SK-N-SH (cell line): ENCODE data around the gene PROSER3. TPM values are rescaled to one million over a fixed set of nuclear protein-coding genes. Genes with fewer than 3 reads are reported as not detected.

Experiments
- CTCF ChIA-PET: fragments of 300-600, 350-600 bp; formaldehyde crosslinking; extraction: SDS; loops from one replicate; lab custom pipeline; 2021; lab: Yijun Ruan, JAX
- POLR2A ChIA-PET: fragments of 350-600 bp; sonication (Branson Sonifier 250); formaldehyde crosslinking; extraction: SDS; loops from one replicate; lab custom pipeline; 2020; ENCODE audit warnings: antibody characterized with exemption, inconsistent platforms; lab: Yijun Ruan, JAX
- DNase-seq: peaks from one replicate; pipeline ENCODE4 v3.0.0; 2012
- H2AFZ ChIP-seq: fragments of 200-600 bp; sonication (generic); 2 replicates; pipeline ENCODE4 v1.8.1; 2016; ENCODE audit warnings: antibody characterized with exemption, mild to moderate bottlenecking, low read depth
- H3F3A ChIP-seq: fragments of 200-600 bp; sonication (generic); replicated peaks from 2 replicates; pipeline ENCODE3; 2016; ENCODE audit warnings: antibody characterized with exemption, mild to moderate bottlenecking; ENCODE audit not compliant: insufficient read depth
- H3K27ac ChIP-seq, 2 experiments: fragments of 200-500 bp in 1 of 2; fragments of 200-600 bp in 1 of 2; sonication (Bioruptor generic) in 1 of 2; sonication (generic), shearing (Covaris generic) in 1 of 2; 2 replicates each; pipeline versions ENCODE4 v1.5.1 to v1.6.1; 2014 to 2016; ENCODE audit warnings: low read depth in 2 of 2, inconsistent platforms in 1 of 2, low read length in 1 of 2, mild to moderate bottlenecking in 1 of 2, mixed read lengths in 1 of 2
- H3K27me3 ChIP-seq: fragments of 200-600 bp; sonication (generic), shearing (Covaris generic); 2 replicates; pipeline ENCODE4 v1.6.1; 2016; ENCODE audit warnings: mixed run types; ENCODE audit not compliant: insufficient read depth
- H3K36me3 ChIP-seq, 2 experiments: fragments of 200-500 bp in 1 of 2; fragments of 200-600 bp in 1 of 2; sonication (Bioruptor generic) in 1 of 2; sonication (generic) in 1 of 2; replicated peaks in 1 of 2; 2 replicates each; pipeline versions ENCODE3 to v1.5.1; 2014 to 2016; ENCODE audit warnings: low read length in 1 of 2, mild to moderate bottlenecking in 1 of 2; ENCODE audit not compliant: insufficient read depth in 2 of 2, control insufficient read depth in 1 of 2
- H3K4me1 ChIP-seq, 2 experiments: fragments of 200-500 bp in 1 of 2; fragments of 200-600 bp in 1 of 2; sonication (Bioruptor generic) in 1 of 2; sonication (generic), shearing (Covaris generic) in 1 of 2; 2 replicates each; pipeline versions ENCODE4 v1.5.1 to v1.6.1; 2014 to 2016; ENCODE audit warnings: low read depth in 1 of 2, low read length in 1 of 2, mixed run types in 1 of 2; ENCODE audit not compliant: insufficient read depth in 2 of 2, control insufficient read depth in 1 of 2
- H3K4me2 ChIP-seq: fragments of 200-600 bp; sonication (generic), shearing (Covaris generic); 2 replicates; pipeline ENCODE4 v1.6.1; 2017; ENCODE audit warnings: mixed run types
- H3K4me3 ChIP-seq, 2 experiments: fragments of 200-500 bp in 1 of 2; fragments of 200-600 bp in 1 of 2; sonication (Bioruptor generic) in 1 of 2; sonication (generic), shearing (Covaris generic) in 1 of 2; 2 replicates each; pipeline versions ENCODE4 v1.5.1 to v1.8.1; 2014 to 2016; ENCODE audit warnings: low read depth in 2 of 2, inconsistent platforms in 1 of 2, low read length in 1 of 2, mild to moderate bottlenecking in 1 of 2, mixed read lengths in 1 of 2, moderate library complexity in 1 of 2
- H3K79me2 ChIP-seq: fragments of 200-600 bp; sonication (generic); 2 replicates; pipeline ENCODE4 v1.8.1; 2017; ENCODE audit warnings: mild to moderate bottlenecking; ENCODE audit not compliant: insufficient read depth
- H3K9ac ChIP-seq: fragments of 200-600 bp; sonication (generic); 2 replicates; pipeline ENCODE4 v1.6.1; 2017; ENCODE audit warnings: mixed run types
- H3K9me2 ChIP-seq: fragments of 200-600 bp; sonication (generic); 2 replicates; pipeline ENCODE4 v1.6.1; 2017; ENCODE audit warnings: mixed run types
- H3K9me3 ChIP-seq: fragments of 200-600 bp; sonication (generic); 2 replicates; pipeline ENCODE4 v1.6.1; 2017; ENCODE audit warnings: mixed run types, mild to moderate bottlenecking, moderate library complexity
- H4K20me1 ChIP-seq: fragments of 200-600 bp; sonication (generic); 2 replicates; pipeline ENCODE4 v1.6.1; 2017; ENCODE audit warnings: mild to moderate bottlenecking, mixed run types; ENCODE audit not compliant: insufficient read depth
- CHD2 ChIP-seq: fragments of 150-350 bp; IDR thresholded peaks from 2 replicates; pipeline ENCODE4 v1.6.1; 2018; ENCODE audit warnings: low read length; ENCODE audit not compliant: partially characterized antibody
- ELF1 ChIP-seq: IDR thresholded peaks from 2 replicates; pipeline ENCODE4 v1.4.0; 2012
- EP300 ChIP-seq, 2 experiments: IDR thresholded peaks; 2 replicates each; pipeline versions ENCODE4 v1.4.0 to v1.6.1; 2012; ENCODE audit warnings: borderline replicate concordance in 1 of 2, low read depth in 1 of 2, low read length in 1 of 2
- EZH2phosphoT487 ChIP-seq: fragments of 200-600 bp; sonication (generic); IDR thresholded peaks from 2 replicates; pipeline ENCODE4 v1.6.1; 2017; ENCODE audit warnings: low read depth, mixed run types, mild to moderate bottlenecking, antibody characterized with exemption, moderate library complexity, borderline replicate concordance
- FOSL2 ChIP-seq: IDR thresholded peaks from 2 replicates; pipeline ENCODE4 v1.4.0; 2012; ENCODE audit warnings: low read depth, mild to moderate bottlenecking, moderate library complexity, borderline replicate concordance
- FOXJ3 ChIP-seq: sonication (generic); formaldehyde crosslinking; IDR thresholded peaks from 2 replicates; pipeline ENCODE4 v1.5.1; 2020; ENCODE audit warnings: mild to moderate bottlenecking, missing genetic modification reagents
- FOXM1 ChIP-seq: IDR thresholded peaks from 2 replicates; pipeline ENCODE4 v1.4.0; 2012; ENCODE audit warnings: low read depth, mild to moderate bottlenecking
- GABPA ChIP-seq: IDR thresholded peaks from 2 replicates; pipeline ENCODE4 v1.4.0; 2012; ENCODE audit warnings: low read depth, mild to moderate bottlenecking
- MAX ChIP-seq: IDR thresholded peaks from 2 replicates; pipeline ENCODE4 v1.4.0; 2012; ENCODE audit warnings: low read depth
- MEF2A ChIP-seq: IDR thresholded peaks from 2 replicates; pipeline ENCODE4 v1.4.0; 2012; ENCODE audit warnings: low read depth, borderline replicate concordance
- NFIC ChIP-seq: IDR thresholded peaks from 2 replicates; pipeline ENCODE4 v1.4.0; 2012; ENCODE audit warnings: borderline replicate concordance
- NRF1 ChIP-seq: IDR thresholded peaks from 2 replicates; pipeline ENCODE4 v1.6.1; 2012; ENCODE audit warnings: low read depth, mild to moderate bottlenecking, low read length
- POLR2AphosphoS5 ChIP-seq: IDR thresholded peaks from 2 replicates; pipeline ENCODE4 v1.6.1; 2012; ENCODE audit warnings: low read depth, low read length
- REST ChIP-seq: IDR thresholded peaks from 2 replicates; pipeline ENCODE4 v1.6.1; 2012; ENCODE audit warnings: mild to moderate bottlenecking, low read depth, low read length, moderate library complexity
- SMC3 ChIP-seq: IDR thresholded peaks from 2 replicates; pipeline ENCODE4 v1.6.1; 2012; ENCODE audit warnings: low read depth, low read length, improper control_type of control experiment
- TAF1 ChIP-seq: IDR thresholded peaks from 2 replicates; pipeline ENCODE4 v1.6.1; 2012; ENCODE audit warnings: low read depth, mild to moderate bottlenecking, low read length, moderate library complexity, borderline replicate concordance
- USF1 ChIP-seq: IDR thresholded peaks from 2 replicates; pipeline ENCODE4 v1.4.0; 2012; ENCODE audit warnings: low read depth, borderline replicate concordance
- USF2 ChIP-seq: fragments of 150-350 bp; IDR thresholded peaks from 2 replicates; pipeline ENCODE4 v1.6.1; 2017; ENCODE audit warnings: antibody characterized with exemption, low read length, low read depth, borderline replicate concordance
- ZBTB33 ChIP-seq: IDR thresholded peaks from 2 replicates; pipeline ENCODE4 v1.4.0; 2012; ENCODE audit warnings: low read depth, borderline replicate concordance
- WGBS: methylation state at CpG from one replicate; pipeline ENCODE4 v1.1.6; 2017; ENCODE audit warnings: low lambda C conversion rate; 5-methylcytosine and 5-hydroxymethylcytosine counted together
- polyA plus RNA-seq, 3 experiments: library from polyadenylated mRNA; depleted of rRNA; stranded (reverse); fragments of >200 nt; gene quantifications; 2 replicates each; pipeline ENCODE4 v1.2.3, GENCODE V29; 2012

The PROSER3 gene
- polyA plus RNA-seq, 1 of the 3 experiments (the other 2 are of a cell fraction) = 12.5 TPM

- TF ChIP-seq USF2 = no peak
- no peak for TF ChIP-seq GABPA
- TF ChIP-seq SMC3 = no peak
These were observed 16.5 kb downstream of the PROSER3 start (continued) for GRCh38 chr19:35774274-35775045.

GRCh38 chr19:35775046-35775297 is 17.0 kb downstream of the PROSER3 start:
- H3K4me1 ChIP-seq = peaks cover 0 to 12% of the 10 kb centered on the region in 2 experiments; a peak in 2 of 4 replicates
- no peak for TF ChIP-seq NFIC
- no peak for TF ChIP-seq TAF1
- TF ChIP-seq FOXJ3 = no peak
- TF ChIP-seq ZBTB33 = no peak
- TF ChIP-seq EZH2phosphoT487 = no peak
- no peak for TF ChIP-seq REST
- no peak for TF ChIP-seq POLR2AphosphoS5
- no peak for TF ChIP-seq ELF1
- TF ChIP-seq FOXM1 = no peak
- no peak for TF ChIP-seq USF1
- no peak for TF ChIP-seq FOSL2
- TF ChIP-seq NRF1 = no peak
- TF ChIP-seq MAX = no peak
- TF ChIP-seq SMC3 = no peak
- TF ChIP-seq MEF2A = no peak
- TF ChIP-seq CHD2 = no peak
- no peak for TF ChIP-seq EP300 (IDR thresholded peaks at IDR 0.05; ENCODE audit: borderline replicate concordance in 1 of 2, low read depth in 1 of 2, low read length in 1 of 2)
- H3K79me2 ChIP-seq = peaks cover 13% of the 10 kb centered on the region; the same call in 1 of the 2 replicates
- H4K20me1 ChIP-seq = no peaks in the 10 kb centered on the region
- no peaks in the 10 kb centered on the region for H3K9me3 ChIP-seq
- WGBS = 4% methylated on average over 9 of the region's 9 CpGs
- H3K4me2 ChIP-seq = peak overlapping the region; percentile 90
- DNase-seq = no peak
- ChIA-PET CTCF (no interaction called here), POLR2A (no interaction called here)
- H2AFZ ChIP-seq = peak overlapping the region; percentile 76; the same call in 1 of the 2 replicates
- H3K27ac ChIP-seq = no peak overlapping the region
- H3K9me2 ChIP-seq = no peaks in the 10 kb centered on the region
- peaks cover 8% of the 10 kb centered on the region for H3F3A ChIP-seq
- H3K4me3 ChIP-seq = peak overlapping the region; percentile 59 to 76
- no peaks in the 10 kb centered on the region for H3K36me3 ChIP-seq
- H3K27me3 ChIP-seq = no peaks in the 10 kb centered on the region
- H3K9ac ChIP-seq = no peak overlapping the region
